Stimulated activated CD4-positive, alpha-beta T cell treated with anti-CD3 and anti-CD28 coated beads, Interleukin-1b, Interleukin-23, amount 100 ng/mL, for 1 hour (primary cell): ENCODE results near the gene RABGAP1L.
"Not testable (repeated sequence)": the region's sequence is repeated elsewhere in the genome, so short reads cannot be mapped to it uniquely, and the experiment has no call there.

Source experiments
- DNase-seq, 2 donors: peaks; one replicate each; pipeline ENCODE4 v3.0.0-alpha.2; 2020; ENCODE audit warnings: low read depth in 2 of 2

The RABGAP1L gene

GRCh38 chr1:174153085-174153824 lies 6.1 kb upstream of the RABGAP1L start:
- DNase-seq, result no peak

DNA sequence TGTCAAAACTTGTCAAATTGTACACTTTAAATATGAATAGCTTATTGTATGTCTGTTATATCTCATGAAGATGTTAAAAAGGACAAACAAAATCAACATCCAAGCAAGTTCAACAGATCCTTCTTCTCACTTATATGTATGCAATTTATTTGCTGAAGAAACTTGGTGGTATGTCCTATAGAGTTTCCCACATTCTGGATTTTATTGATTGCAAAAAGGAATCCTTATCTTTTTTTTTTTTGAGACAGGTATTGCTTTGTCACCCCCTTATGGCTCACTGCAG lies 5.6 kb upstream of the RABGAP1L start:
- no peak for DNase-seq

DNA sequence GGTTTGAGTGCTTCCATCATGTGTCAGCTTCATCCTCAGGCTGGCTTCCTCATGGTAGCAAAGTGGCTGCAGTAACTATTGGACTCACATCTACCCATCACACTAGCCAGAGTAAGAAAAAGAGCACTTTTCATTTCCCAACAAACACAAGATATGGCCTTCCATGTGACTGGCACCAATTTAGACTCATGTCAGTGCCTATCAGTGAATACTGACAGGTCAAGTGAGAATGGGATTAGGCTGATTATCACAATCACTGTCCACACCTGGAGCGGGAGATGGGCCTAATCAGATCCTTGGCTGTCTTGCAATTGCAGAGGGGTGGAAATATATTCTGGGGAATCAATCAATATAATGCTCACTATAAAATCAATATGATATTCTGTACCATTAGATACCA lies 2.9 kb upstream of the RABGAP1L start:
- DNase-seq, result no peak

DNA sequence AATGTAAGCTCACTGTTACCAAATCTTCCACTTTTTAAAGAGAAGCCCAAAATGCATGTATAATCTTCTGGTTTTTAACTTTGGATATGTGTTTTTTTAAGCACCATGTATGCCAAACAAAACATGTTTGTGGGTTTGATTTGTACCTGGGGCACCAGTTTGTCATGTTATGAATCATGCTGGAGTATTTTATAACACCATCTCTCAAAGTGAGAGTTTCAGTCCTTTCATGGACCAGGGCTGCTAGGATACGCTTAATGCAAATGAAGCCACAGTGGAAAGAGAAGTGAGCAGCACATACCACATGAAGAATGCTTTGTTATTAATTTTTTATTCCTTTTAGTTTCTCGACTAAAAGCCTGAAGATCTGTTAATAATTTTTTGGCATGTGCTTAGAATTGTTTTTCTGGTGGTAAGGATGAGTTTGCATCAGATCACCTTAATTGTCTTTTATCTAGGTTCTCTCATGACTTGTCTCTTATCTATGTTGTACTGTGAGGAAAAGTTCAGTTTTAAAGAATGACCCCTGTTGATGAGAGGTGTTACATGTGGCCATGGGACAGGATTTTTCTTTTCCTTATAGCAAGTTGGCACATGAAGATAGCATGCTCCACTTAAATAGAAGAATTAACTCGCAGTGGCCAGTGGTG lies 2.0 kb upstream of the RABGAP1L start:
- no peak for DNase-seq

GRCh38 chr1:174158767-174159251 lies 511 bp upstream of the RABGAP1L start:
- DNase-seq, result no peak

- no peak for DNase-seq
These were observed 771 bp downstream of the RABGAP1L start for GRCh38 chr1:174160109-174160473.

DNA sequence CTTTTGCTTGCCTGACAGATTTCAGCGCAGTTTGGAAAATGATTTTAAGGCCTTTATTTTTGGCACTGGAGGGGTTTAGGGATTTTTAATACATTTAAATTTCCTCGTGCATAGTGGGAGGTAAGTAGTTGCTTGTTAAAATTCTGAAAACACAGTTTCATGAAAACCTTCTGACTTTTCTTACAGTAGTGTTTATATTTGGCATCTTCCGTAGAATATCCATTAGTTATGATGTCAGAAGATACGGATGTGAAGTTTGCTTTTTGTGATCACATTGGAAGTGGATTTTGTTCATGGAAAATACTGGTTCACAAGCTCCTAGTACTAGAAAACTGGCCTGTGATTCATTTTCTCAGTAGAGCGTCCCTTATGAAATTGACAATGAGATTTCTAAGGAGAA lies 1.3 kb downstream of the RABGAP1L start:
- DNase-seq, result no peak

GRCh38 chr1:174161813-174162212 lies 2.5 kb downstream of the RABGAP1L start:
- no peak for DNase-seq

- DNase-seq, result no peak
These were observed 5.5 kb downstream of the RABGAP1L start for GRCh38 chr1:174164826-174165225.

GRCh38 chr1:174165471-174166137 lies 6.3 kb downstream of the RABGAP1L start:
- DNase-seq, result no peak

DNA sequence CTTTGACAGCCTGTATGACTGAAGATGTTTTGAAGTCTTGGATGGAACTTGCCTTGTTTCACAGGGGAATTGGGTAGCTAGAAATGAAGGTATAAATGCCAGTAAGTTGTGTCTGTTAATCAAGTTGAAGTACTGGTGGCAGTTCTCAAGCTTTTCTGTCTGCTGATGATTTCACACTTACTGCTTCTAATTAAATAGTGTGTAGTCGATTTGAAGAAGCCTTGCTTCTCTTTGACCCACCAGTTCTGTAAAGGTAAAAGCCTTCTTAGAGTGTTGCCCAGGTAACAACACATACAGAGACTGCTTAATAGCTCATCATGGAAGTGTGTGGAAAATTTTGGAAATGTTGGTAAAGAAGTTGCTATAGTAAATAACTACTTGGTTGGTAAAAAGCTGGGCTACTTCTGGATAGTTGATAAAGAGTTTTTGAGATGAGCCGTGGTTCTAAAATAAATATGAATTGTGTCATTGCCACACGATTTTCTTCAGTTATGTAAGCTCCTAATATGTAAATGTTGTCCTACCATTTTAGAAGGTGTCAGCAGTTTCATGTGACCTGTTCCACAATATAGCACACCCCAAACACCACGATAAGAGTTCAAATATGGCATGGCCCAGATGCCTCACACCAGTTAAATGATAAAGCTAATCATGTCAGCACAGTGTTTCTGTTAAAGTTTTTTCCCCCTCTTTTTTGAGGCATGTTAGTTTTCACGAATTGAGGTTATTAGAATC lies 7.4 kb downstream of the RABGAP1L start:
- no peak for DNase-seq

DNA sequence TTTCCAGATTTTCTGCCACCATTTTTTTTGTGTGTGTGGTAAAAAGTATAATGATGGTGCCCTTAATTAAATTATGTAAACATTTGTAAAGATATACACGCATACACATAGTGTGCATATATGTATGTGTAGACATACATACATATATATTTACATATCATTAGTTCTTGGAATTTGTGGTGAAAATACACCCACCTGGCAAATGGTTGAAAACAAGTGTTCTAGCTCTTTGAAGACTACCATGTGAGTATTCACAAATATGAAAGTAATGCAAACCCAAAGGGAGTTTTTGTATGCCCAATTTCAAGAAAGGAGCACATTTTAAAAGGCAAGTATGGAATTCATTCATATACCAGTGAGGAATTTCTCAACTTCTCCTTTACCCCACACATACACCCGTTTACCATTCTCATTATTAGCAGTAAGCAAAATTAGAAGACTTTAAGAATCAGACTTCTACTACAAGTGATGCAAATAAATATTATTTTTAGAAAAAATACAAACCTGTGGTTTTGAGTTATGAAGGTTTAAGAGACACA lies 8.0 kb downstream of the RABGAP1L start:
- no peak for DNase-seq

- DNase-seq, result no peak
These were observed 10.0 kb downstream of the RABGAP1L start for GRCh38 chr1:174169342-174169741.

DNA sequence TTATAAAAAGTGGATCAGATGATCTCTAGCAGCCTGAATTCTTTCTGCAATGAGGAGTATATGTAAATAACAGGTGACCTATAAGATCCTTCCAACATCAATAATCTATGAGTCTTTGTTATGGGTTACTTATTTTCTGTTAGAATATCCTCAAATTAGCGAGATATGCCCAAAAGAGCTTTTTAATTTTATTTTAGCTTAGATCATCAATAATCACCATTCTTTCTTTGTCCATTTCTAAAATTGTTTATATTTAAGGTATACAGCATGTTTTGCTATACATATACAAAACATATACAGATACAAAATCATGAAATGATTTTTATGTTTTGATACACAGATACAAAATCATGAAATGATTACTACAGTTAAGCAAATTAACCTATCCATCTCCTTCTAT lies 11.8 kb downstream of the RABGAP1L start:
- no peak for DNase-seq

DNA sequence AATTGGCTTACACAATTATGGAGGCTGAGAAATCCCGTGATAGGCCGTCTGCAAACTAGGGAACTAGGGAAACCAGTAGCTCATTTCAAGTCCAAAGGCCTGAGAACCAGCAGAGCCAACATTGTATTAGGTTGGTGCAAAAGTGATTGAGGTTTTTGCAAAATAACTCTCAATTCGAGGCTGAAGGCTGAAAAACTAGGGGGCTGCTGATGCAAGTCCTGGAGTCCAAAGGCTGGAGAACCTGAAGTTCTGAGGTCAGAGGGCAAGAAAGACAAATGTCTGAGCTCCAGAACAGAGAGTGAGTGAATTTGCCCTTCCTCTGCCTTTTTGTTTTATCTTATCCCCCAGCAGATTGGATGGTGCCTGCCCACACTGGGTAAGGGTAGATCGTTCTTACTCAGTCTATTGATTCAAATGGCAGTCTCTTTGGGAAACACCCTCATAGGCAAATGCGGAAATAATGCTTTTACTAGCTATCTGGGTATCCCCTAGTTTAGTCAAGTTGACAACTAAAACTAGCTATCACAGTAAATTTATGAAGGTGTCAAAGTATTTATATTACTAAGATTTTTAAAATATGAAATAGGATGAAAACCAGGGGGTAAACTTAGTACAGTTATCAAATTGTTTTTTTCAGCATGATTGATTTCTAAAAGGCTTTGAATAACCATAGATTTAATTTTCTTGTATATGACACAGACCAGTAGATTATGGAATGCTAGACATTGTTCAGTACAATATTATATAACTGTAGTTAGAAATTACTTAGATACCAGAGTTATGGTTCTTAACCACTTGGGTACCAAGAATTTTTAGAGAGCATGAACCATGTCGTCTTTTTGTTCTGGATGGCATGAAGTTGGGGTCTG lies 15.4 kb downstream of the RABGAP1L start:
- no peak for DNase-seq

GRCh38 chr1:174178459-174178858 lies 19.1 kb downstream of the RABGAP1L start:
- not testable (repeated sequence) for DNase-seq

DNA sequence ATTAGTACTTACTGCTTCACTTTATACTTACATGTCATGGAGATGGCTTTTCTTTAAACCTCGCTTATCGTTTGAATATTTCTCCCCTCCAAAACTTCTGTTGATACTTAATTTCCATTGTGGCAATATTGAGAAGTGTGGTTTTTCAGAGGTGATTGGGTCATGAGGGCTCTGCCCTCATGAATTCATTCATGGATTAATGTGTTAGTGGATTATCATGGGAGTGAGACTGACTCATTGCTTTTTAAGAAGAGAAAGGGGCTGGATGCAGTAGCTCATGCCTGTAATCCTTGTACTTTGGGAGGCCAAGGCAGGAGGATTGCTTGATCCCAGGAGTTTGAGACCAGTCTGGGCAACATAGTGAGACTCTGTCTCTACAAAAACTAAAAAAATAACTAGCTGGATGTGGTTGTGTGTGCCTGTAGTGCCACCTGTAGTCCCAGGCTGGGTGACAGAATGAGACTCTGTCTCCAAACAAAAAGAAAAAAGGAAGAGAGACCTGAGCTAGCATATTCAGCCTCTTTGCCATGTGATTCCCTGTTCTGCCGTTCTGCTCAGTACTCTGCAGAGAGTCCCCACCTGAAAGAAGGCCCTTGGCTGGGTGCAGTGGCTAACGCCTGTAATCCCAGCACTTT lies 30.2 kb downstream of the RABGAP1L start:
- no peak for DNase-seq

GRCh38 chr1:174190691-174191199 lies 31.4 kb downstream of the RABGAP1L start:
- DNase-seq, result no peak

DNA sequence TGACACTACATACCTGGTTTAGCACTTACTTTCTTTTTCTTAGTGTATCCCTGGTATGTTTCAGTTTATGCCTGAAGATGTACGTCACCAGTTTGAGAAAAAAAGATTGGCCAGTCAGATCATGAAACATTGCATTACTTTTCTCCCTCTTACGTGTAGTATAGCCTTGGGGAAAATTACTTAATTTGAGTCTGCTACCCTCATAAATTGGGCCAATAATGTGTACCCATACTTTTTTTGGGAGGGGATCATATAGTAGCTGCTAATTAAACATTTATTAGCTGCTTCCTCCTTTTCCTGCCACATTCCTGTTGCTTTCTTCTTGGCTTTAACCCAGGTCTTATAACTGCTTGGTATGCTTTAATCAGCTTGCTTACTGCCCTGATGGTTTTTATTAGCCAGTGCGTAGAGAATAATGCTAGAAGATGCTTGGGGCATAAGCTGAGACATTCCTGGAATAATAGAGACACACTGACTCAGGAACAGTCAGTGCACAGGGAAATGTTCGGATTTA lies 32.1 kb downstream of the RABGAP1L start:
- no peak for DNase-seq

DNA sequence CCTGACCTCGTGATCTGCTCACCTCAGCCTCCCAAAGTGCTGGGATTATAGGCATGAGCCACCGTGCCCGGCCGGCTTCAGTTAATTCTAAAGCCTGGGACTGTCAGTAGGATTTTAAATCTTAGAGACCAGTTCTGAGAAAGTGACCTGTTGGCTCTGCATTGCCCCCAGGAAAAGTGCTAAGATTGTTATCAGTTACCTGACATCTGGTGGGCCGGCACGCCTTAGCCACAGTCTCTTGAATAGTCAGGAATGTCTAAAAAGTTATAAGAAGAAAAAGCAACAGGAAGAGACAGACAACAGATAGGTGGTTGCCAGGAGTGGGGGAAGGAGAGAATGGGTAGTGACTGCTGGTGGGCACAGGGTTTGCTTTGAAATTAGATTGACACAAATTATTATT lies 35.1 kb downstream of the RABGAP1L start:
- no peak for DNase-seq
